ELR (cell line): ENCODE results near the gene FAT2.
"Not testable (repeated sequence)": the region's sequence is repeated elsewhere in the genome, so short reads cannot be mapped to it uniquely, and the experiment has no call there.

Source experiments
- DNase-seq: peaks from one replicate; pipeline ENCODE4 v3.0.0-alpha.2; 2015; ENCODE audit warnings: low read depth

Gene FAT2

GRCh38 chr5:151614565-151614964, 23.4 kb upstream of the FAT2 start:
- DNase-seq = peak; percentile 28

GRCh38 chr5:151612689-151613427, 21.7 kb upstream of the FAT2 start:
- DNase-seq = peak; percentile 28

- no peak for DNase-seq
Measured at GRCh38 chr5:151611127-151611775, 20.1 kb upstream of the FAT2 start.

GRCh38 chr5:151608522-151608921, 17.4 kb upstream of the FAT2 start:
- no peak for DNase-seq

- no peak for DNase-seq
Measured at GRCh38 chr5:151607304-151607703, 16.2 kb upstream of the FAT2 start.

GRCh38 chr5:151605559-151605958, 14.4 kb upstream of the FAT2 start:
- no peak for DNase-seq

GRCh38 chr5:151602806-151603205, 11.7 kb upstream of the FAT2 start:
- DNase-seq = no peak

- no peak for DNase-seq
Measured at GRCh38 chr5:151601391-151601790, 10.3 kb upstream of the FAT2 start.

- DNase-seq = no peak
Measured at GRCh38 chr5:151600069-151600665, 9.0 kb upstream of the FAT2 start.

GRCh38 chr5:151598984-151599383, 7.9 kb upstream of the FAT2 start:
- no peak for DNase-seq

GRCh38 chr5:151598549-151598948, 7.4 kb upstream of the FAT2 start:
- no peak for DNase-seq

GRCh38 chr5:151597749-151598148, 6.6 kb upstream of the FAT2 start:
- no peak for DNase-seq

GRCh38 chr5:151596828-151597539, 5.9 kb upstream of the FAT2 start:
- no peak for DNase-seq

- no peak for DNase-seq
Measured at GRCh38 chr5:151595411-151595826, 4.3 kb upstream of the FAT2 start.

GRCh38 chr5:151592855-151593408, 1.8 kb upstream of the FAT2 start:
- peak; percentile 15 for DNase-seq

GRCh38 chr5:151589878-151590570, 1.1 kb downstream of the FAT2 start:
- DNase-seq = peak; percentile 26

- DNase-seq = no peak
Measured at GRCh38 chr5:151587796-151588555, 3.2 kb downstream of the FAT2 start.

- DNase-seq = peak; percentile 23
Measured at GRCh38 chr5:151585970-151586369, 5.2 kb downstream of the FAT2 start.

GRCh38 chr5:151585344-151585743, 5.8 kb downstream of the FAT2 start:
- DNase-seq = not testable (repeated sequence)

GRCh38 chr5:151584057-151584937, 6.8 kb downstream of the FAT2 start:
- no peak for DNase-seq
